Activated naive CD8-positive, alpha-beta T cell treated with anti-CD3 and anti-CD28 coated beads, Interleukin-2, amount 10 ng/mL, durations not matched to agents 7 days and 5 days (primary cell): ENCODE results near the gene TRIM37. TPM values are rescaled to one million over a fixed set of nuclear protein-coding genes. Genes with fewer than 3 reads are reported as not detected.
A peak's percentile ranks its signal among the peaks of the same experiment; 100 is the strongest.

Source experiments
- ATAC-seq: fragments of 150-1000 bp; cut with Tn5 transposase; one replicate; pipeline ENCODE4 v1.10.0; 2021; ENCODE audit warnings: low read depth, moderate library complexity
- POLR2A ChIA-PET: fragments of 350-600 bp; sonication (Branson Sonifier 250); formaldehyde crosslinking; loops from one replicate; lab custom pipeline; 2021; ENCODE audit warnings: antibody characterized with exemption; lab: Charles Lee
- DNase-seq: peaks from one replicate; pipeline ENCODE4 v3.0.0; 2021
- H3K27ac Mint-ChIP-seq: one replicate; pipeline ENCODE4 v1.8.0; 2022; ENCODE audit warnings: mild to moderate bottlenecking, mixed read lengths
- H3K27me3 Mint-ChIP-seq: one replicate; pipeline ENCODE4 v1.8.0; 2022; ENCODE audit warnings: mild to moderate bottlenecking, moderate library complexity, mixed read lengths
- H3K36me3 Mint-ChIP-seq: one replicate; pipeline ENCODE4 v1.8.0; 2021; ENCODE audit warnings: mild to moderate bottlenecking, mixed read lengths
- H3K4me1 Mint-ChIP-seq: one replicate; pipeline ENCODE4 v1.8.0; 2021; ENCODE audit warnings: mixed read lengths
- H3K4me3 Mint-ChIP-seq: one replicate; pipeline ENCODE4 v1.8.0; 2022; ENCODE audit warnings: mild to moderate bottlenecking, moderate library complexity, mixed read lengths
- H3K9me3 Mint-ChIP-seq: one replicate; pipeline ENCODE4 v1.8.0; 2021; ENCODE audit warnings: mixed read lengths
- total RNA-seq, 2 experiments: library from RNA; stranded (reverse); gene quantifications; one replicate each; pipeline ENCODE4 v1.2.3, GENCODE V29; 2021

The TRIM37 gene, protein sequence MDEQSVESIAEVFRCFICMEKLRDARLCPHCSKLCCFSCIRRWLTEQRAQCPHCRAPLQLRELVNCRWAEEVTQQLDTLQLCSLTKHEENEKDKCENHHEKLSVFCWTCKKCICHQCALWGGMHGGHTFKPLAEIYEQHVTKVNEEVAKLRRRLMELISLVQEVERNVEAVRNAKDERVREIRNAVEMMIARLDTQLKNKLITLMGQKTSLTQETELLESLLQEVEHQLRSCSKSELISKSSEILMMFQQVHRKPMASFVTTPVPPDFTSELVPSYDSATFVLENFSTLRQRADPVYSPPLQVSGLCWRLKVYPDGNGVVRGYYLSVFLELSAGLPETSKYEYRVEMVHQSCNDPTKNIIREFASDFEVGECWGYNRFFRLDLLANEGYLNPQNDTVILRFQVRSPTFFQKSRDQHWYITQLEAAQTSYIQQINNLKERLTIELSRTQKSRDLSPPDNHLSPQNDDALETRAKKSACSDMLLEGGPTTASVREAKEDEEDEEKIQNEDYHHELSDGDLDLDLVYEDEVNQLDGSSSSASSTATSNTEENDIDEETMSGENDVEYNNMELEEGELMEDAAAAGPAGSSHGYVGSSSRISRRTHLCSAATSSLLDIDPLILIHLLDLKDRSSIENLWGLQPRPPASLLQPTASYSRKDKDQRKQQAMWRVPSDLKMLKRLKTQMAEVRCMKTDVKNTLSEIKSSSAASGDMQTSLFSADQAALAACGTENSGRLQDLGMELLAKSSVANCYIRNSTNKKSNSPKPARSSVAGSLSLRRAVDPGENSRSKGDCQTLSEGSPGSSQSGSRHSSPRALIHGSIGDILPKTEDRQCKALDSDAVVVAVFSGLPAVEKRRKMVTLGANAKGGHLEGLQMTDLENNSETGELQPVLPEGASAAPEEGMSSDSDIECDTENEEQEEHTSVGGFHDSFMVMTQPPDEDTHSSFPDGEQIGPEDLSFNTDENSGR
- total RNA-seq: 10 to 100 TPM; 25.1 to 25.5 TPM

DNA sequence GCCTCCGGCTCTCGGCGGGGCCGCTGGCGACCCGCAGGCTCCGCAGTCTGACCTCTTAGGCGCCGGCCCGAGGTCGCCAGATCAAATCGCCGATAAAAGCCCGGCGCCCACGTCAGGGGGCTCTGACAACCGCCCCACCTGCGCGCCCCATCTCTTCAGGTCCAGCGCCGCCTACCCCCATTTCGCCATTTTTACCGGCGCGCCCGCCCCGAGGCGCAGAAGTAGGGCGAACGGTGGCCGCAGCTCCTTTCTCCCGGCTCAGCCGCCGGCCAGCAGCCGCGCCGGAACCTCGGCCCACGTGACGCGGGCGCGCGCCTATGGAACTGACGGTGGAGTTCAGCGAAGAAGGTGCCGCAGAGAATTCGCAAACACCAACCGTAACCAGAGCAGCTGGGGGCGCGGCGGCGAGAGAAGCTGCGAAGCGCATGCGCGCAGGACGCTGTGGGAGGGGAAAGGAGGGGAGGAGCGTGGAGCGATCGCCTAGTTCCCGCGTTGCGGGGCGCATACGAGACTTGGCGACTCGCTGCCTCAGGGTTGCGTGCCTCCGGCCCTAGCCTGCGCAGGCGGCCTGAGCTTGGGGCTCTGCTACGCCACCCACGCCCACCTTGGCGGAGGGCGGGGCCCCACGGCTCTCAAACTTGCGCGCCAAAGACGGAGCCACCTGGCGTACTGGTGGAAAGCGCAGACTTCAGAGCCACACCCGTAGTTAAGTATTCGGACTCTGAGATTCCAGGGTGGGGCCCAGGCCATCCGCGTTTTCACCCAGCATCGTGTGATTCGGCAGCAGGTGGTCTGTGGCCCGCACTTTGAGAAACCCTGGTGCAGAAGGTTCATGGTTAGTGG, at the start of gene TRIM37:
TSS of gene TRIM37 (minus strand) at position 418 of the 843 bp plus-strand sequence. CDS start 419 bp downstream, outside the sequence.
- peak within 1 kb of the TSS; percentile 85 for H3K4me3 Mint-ChIP-seq
- H3K36me3 Mint-ChIP-seq: peaks cover 20% of the 10 kb centered on the region
- POLR2A ChIA-PET: interaction anchor here (0.5 to 2.4 kb wide), 13 partner anchors 12 to 536 kb away, joined by 3 to 23 read pairs (median 4); partner anchors contain the start of genes PRR11, RAD51C, SKA2 and SMG8
- peak; percentile 99 for DNase-seq
- H3K27me3 Mint-ChIP-seq: no peaks in the 10 kb centered on the region
- H3K4me1 Mint-ChIP-seq: peaks cover 33% of the 10 kb centered on the region
- no peaks in the 10 kb centered on the region for H3K9me3 Mint-ChIP-seq
- peak within 1 kb of the TSS; percentile 93 for H3K27ac Mint-ChIP-seq
- ATAC-seq: peak; percentile 97

DNA sequence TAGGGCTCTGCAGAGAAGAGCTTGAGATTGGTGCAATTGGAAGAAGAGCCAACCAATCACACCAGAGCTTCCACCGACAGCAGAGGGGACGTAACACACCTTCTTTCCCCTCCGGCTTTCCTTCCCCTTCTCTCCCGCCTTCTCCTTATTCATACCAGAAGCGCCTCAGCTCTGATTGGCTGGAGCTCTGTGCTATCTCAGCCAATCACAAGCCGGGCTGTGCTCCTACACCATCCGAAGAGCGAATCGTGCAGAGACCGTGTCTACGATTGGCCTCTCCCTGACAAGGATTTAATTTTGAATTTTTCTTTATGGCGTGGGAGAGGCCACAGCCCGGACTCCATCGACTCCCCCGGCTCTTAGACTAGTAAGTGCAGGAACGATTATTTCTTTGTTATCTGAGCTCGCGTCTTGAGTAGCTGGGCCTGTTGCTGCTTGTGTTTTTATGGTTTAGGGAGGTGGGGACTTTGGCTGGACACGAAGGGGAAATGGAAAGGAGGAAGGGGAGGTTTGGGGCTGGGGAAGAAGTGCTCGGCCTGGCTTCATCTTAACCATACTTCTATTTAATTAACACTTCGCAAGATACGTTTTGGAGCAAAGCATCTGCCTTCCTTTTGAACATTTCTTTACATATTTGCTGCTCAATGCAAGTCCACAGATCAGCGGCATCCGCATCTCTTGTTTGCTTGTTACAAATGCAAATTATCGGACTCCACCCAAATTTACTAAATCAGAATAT, 48.9 kb upstream of the TRIM37 start, which contains the start of gene PRR11:
TSS of gene PRR11 (plus strand) at position 308 of the 739 bp plus-strand sequence. CDS start 14,007 bp downstream, outside the sequence.
- H3K4me3 Mint-ChIP-seq: no peak within 1 kb of the TSS
- peak; percentile 89 for ATAC-seq
- no peak within 1 kb of the TSS for H3K27ac Mint-ChIP-seq
- peaks cover 20% of the 10 kb centered on the region for H3K36me3 Mint-ChIP-seq
- H3K27me3 Mint-ChIP-seq: no peaks in the 10 kb centered on the region
- POLR2A ChIA-PET: interaction anchor here (0.6 to 1.7 kb wide), 11 partner anchors 8 to 682 kb away, joined by 3 to 23 read pairs (median 5); partner anchors contain the start of genes CLTC, SMG8 and TRIM37
- DNase-seq: peak; percentile 79
- H3K9me3 Mint-ChIP-seq: no peaks in the 10 kb centered on the region
- peaks cover 47% of the 10 kb centered on the region for H3K4me1 Mint-ChIP-seq

DNA sequence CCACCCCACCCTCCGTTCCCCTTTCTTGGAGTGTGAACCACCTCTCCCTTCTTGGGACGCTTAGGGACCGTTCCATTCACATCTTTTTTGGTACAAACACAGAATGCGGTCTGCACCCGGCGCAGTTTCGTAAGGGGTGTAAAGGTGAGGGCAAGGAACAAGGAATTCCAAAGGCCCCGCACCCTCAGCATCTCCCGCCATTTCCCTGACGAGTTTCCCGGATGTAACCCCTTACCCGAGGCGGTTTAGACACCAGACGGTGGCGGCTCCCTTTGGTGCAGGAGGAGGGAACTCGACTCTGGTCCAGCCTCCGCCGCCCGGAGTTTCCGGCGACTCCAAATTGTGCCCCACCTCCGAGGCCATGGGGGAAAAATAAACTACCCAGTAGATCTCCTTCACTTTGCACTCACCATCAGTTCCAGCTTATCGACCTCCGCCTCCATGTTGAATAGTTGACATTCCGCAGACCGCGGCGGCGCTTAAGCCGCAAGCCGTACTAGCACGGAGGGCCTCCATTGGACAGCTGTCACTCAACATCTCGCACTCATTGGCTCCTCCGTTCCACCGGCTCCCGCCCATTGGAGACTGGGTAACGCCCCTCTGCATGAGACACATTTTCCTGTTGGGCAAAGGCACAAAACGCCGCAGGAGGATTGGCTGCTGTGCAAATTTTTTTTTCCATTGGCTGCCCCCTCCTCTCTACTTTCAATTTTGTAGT, 48.2 kb upstream of the TRIM37 start, which contains the start of gene SKA2:
TSS of gene SKA2 (minus strand) at position 466 of the 718 bp plus-strand sequence. CDS start at position 443, 23 bp downstream.
- DNase-seq (peak; percentile 93), ATAC-seq (peak; percentile 78)
- H3K9me3 Mint-ChIP-seq: no peaks in the 10 kb centered on the region
- H3K27me3 Mint-ChIP-seq: no peaks in the 10 kb centered on the region
- peaks cover 21% of the 10 kb centered on the region for H3K36me3 Mint-ChIP-seq
- H3K4me1 Mint-ChIP-seq: peaks cover 48% of the 10 kb centered on the region
- H3K27ac Mint-ChIP-seq: no peak within 1 kb of the TSS
- no peak within 1 kb of the TSS for H3K4me3 Mint-ChIP-seq
- POLR2A ChIA-PET: interaction anchor here (0.6 to 1.7 kb wide), 10 partner anchors 8 to 683 kb away, joined by 3 to 23 read pairs (median 4); partner anchors contain the start of genes CLTC and TRIM37

DNA sequence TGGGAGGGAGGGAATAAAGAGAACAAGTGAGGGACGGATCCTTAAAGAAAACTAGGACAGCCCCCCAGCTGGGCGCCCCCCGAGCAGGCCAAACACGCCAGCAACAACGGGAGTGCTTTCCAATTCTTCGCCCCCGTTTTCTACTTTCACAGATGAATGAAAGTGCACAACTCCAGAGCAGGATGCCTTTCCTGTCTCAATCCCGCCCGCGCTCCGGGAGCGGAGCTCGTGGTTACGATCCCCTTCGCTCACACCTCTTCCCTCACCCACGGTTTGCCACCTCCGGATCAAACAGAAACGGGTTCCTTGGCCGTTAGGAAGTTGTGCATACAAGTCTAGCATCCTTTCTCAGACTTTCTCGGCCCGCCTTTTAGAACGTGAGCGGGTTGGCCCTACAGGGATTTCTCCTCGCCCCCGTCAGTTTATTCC, 47.6 kb upstream of the TRIM37 start:
- POLR2A ChIA-PET: interaction anchor here (0.6 to 1.7 kb wide), 7 partner anchors 8 to 635 kb away, joined by 3 to 9 read pairs (median 5); partner anchors contain the start of genes CLTC and TRIM37
- Mint-ChIP-seq H3K4me3 (no peak overlapping the region), H3K27me3 (no peaks in the 10 kb centered on the region), H3K4me1 (peaks cover 48% of the 10 kb centered on the region), H3K9me3 (no peaks in the 10 kb centered on the region), H3K27ac (no peak overlapping the region), H3K36me3 (peaks cover 21% of the 10 kb centered on the region)
- ATAC-seq: no peak
- peak; percentile 54 for DNase-seq

DNA sequence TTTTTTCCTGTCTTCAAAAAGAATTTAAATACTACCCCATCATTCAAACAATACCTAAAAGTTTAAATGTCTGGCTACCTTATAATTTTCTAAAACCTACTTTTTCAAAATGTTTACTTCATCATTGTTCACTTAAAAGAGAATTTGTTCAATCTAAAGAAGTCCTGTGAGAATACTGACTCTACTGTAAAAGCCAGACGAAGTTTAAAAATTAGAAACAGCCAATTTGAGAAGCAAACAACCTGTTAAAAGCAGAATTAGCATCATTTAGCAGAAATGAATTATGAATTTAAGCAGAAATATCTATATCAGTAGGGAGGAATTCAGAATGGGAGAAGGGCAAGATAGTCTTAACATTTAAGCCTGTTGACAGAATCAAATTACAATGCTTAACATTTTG, 46.2 kb upstream of the TRIM37 start:
- no peaks in the 10 kb centered on the region for H3K27me3 Mint-ChIP-seq
- H3K9me3 Mint-ChIP-seq: no peaks in the 10 kb centered on the region
- H3K4me3 Mint-ChIP-seq: no peak overlapping the region
- peaks cover 19% of the 10 kb centered on the region for H3K36me3 Mint-ChIP-seq
- no peak for DNase-seq
- POLR2A ChIA-PET: interaction anchor here (0.6 to 1.4 kb wide), 3 partner anchors 46 to 819 kb away, joined by 3 to 6 read pairs (median 3); partner anchors contain the start of gene TRIM37
- ATAC-seq: no peak
- H3K4me1 Mint-ChIP-seq: peaks cover 42% of the 10 kb centered on the region
- H3K27ac Mint-ChIP-seq: no peak overlapping the region

DNA sequence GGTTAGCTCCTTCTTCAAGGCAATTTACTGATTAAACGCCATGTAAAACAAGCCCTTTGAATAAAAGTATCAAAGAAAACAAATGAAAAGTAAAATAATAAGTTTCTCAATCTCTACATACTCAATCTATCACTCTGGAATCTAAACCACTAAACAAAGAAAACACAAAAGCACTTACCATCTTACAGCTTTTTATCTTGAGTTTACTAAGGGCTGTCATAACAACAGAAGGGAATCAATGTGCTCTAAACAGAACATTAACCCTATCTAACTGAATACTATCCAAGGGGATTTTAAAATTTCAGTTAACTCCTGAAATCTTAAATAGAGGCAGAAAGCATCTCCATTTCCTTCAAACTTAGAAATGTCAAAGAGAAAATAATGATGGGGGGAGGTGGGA, 44.9 kb upstream of the TRIM37 start:
- DNase-seq (no peak), ATAC-seq (no peak)
- Mint-ChIP-seq H3K9me3 (no peaks in the 10 kb centered on the region), H3K4me1 (peaks cover 35% of the 10 kb centered on the region), H3K27ac (peak overlapping the region; percentile 0), H3K4me3 (peak overlapping the region; percentile 55), H3K27me3 (no peaks in the 10 kb centered on the region), H3K36me3 (peaks cover 16% of the 10 kb centered on the region)
- POLR2A ChIA-PET: interaction anchor here (0.6 kb wide), 1 partner anchor 686 kb away, joined by 5 read pairs; no protein-coding TSS in a partner anchor

DNA sequence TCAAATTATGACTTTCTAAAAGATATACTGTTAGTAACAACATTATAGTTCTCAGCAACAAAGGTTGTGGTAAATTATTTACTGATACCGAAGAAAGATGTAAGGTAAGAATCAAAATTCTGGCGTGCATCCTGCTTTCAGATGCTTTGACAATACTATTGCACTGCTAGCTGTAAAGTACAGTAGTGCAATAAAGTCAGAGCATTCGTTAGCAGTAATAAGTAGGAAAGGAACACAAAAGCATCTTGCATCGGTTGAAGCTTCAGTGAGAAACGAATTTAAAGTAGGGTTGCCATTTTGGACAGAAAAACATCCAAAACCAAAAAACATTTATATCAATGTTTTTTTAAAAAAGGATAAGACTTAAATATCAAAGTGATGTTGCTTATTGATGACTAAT, 44.3 kb upstream of the TRIM37 start:
- Mint-ChIP-seq H3K27me3 (no peaks in the 10 kb centered on the region), H3K27ac (no peak overlapping the region), H3K4me3 (no peak overlapping the region), H3K36me3 (peaks cover 16% of the 10 kb centered on the region), H3K4me1 (peaks cover 35% of the 10 kb centered on the region), H3K9me3 (no peaks in the 10 kb centered on the region)
- POLR2A ChIA-PET: interaction anchor here (0.5 kb wide), 1 partner anchor 58 kb away, joined by 3 read pairs; no protein-coding TSS in a partner anchor
- DNase-seq (no peak), ATAC-seq (no peak)

DNA sequence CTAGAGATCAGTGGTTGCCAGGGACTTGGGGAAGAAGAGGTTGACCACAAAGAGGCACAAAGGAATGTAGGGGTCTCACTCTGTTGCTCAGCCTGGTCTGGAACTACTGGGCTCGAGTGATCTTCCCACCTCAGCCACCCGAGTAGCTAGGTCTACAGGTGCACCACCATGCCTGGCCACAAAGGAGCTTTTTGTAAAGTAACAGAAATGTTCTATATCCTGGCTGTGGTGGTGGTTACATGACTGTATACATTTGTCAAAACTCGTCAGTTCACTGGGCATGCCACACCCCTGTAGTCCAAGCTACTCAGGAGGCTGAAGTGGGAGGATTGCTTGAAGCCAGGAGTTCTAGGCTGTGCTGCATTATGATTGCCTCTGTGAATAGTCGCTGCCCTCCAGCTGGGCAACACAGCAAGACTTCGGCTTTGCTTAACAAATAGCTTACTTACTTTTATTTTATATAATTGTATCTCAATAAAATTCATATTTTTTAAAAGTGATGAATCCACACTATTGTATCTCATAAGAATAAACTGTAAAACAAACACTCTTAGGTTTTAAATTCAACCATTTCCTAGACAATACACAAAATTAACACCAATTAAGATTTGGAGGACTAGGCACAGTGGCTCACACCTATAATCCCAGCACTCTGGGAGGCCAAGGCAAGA, 43.3 kb upstream of the TRIM37 start:
- Mint-ChIP-seq H3K36me3 (peaks cover 22% of the 10 kb centered on the region), H3K27me3 (no peaks in the 10 kb centered on the region), H3K27ac (peak overlapping the region; percentile 69), H3K4me3 (peak overlapping the region; percentile 4), H3K4me1 (peaks cover 40% of the 10 kb centered on the region), H3K9me3 (no peaks in the 10 kb centered on the region)
- no peak for DNase-seq
- ATAC-seq: peak; percentile 59
- POLR2A ChIA-PET: interaction anchor here (0.9 to 2.0 kb wide), 2 partner anchors 12 to 43 kb away, joined by 3 to 4 read pairs; partner anchors contain the start of gene TRIM37

DNA sequence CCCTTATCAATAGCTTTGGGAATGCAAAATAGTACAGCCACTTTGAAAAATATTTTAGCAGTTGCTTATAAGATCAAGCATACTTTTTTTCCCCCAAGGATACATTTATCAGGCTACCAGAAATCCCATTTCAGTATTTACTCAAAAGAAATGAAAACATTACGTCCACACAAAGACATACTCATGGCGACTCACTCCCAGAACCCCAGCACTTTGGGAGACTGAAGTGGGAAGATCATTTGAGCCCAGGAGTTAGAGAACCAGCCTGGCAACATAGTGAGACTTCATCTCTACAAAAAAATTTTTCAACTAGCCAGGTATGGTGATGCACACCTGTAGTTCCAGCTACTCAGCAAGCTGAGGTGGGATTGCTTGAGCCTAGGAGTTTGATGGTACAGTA, 42.4 kb upstream of the TRIM37 start:
- no peak overlapping the region for H3K4me3 Mint-ChIP-seq
- no peaks in the 10 kb centered on the region for H3K9me3 Mint-ChIP-seq
- no peak overlapping the region for H3K27ac Mint-ChIP-seq
- ATAC-seq: no peak
- POLR2A ChIA-PET: interaction anchor here (0.7 to 2.0 kb wide), 2 partner anchors 42 to 191 kb away, joined by 4 to 6 read pairs; partner anchors contain the start of gene TRIM37
- H3K36me3 Mint-ChIP-seq: peaks cover 32% of the 10 kb centered on the region
- H3K4me1 Mint-ChIP-seq: peaks cover 40% of the 10 kb centered on the region
- no peak for DNase-seq
- H3K27me3 Mint-ChIP-seq: no peaks in the 10 kb centered on the region

DNA sequence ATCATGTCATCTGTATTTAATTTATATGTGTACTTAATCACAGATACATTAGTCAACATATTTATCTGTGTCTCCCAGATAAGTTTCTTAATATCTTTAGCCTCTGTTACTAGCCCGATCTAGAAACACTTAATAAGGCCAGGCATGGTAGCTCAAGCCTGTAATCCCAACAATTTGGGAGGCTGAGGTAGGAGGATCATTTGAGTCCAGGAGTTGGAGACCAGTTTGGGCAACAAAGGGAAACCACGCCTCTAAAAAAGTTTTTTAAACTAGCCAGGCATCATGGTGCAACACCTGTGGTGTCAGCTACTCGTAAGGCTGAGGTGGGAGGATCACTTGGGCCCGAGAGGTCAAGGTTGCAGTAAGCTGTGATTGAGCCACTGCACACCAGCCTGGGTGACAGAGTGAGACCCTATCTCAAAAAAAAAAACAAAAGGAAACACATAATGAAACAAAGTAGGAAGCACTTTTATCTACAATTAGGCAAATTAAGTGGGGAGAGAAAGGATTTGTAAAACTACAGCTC, 39.0 kb upstream of the TRIM37 start:
- POLR2A ChIA-PET: interaction anchor here (1.2 kb wide), 1 partner anchor 13 kb away, joined by 4 read pairs; no protein-coding TSS in a partner anchor
- H3K27me3 Mint-ChIP-seq: no peaks in the 10 kb centered on the region

More for the DNA sequence above, 39.0 kb upstream of the TRIM37 start:
- Mint-ChIP-seq H3K4me3 (no peak overlapping the region), H3K9me3 (no peaks in the 10 kb centered on the region), H3K4me1 (peaks cover 21% of the 10 kb centered on the region), H3K27ac (no peak overlapping the region), H3K36me3 (peaks cover 21% of the 10 kb centered on the region)
- ATAC-seq (no peak), DNase-seq (no peak)
